ENCODE results near the gene RABGAP1.

DNA sequence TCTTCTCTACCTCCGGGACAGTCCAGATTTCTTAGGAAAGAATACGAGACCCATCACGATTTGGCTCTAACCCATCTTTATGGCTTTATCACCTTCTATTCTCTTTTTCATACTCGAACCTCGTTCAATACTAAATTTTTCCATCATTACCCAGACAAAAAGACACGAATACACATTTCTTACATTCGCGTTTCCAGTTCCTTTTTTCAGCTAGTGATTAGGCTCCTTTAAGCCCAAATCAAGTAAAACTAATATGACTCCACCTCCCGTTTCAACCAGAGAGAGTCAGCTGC is 28.2 kb upstream of the RABGAP1 start:
- TF ChIP-seq SP1 (IDR thresholded peaks at IDR 0.05) (no peak), HDGF (IDR thresholded peaks at IDR 0.05; ENCODE audit: borderline replicate concordance) (no peak), ELF4 (IDR thresholded peaks at IDR 0.05) (no peak), TARDBP (IDR thresholded peaks at IDR 0.05) (no peak), NFRKB (IDR thresholded peaks at IDR 0.05) (no peak), BHLHE40 (IDR thresholded peaks at IDR 0.05; ENCODE audit: borderline replicate concordance) (no peak), FOXK2 (IDR thresholded peaks at IDR 0.05) (no peak), FOXM1 (IDR thresholded peaks at IDR 0.05; ENCODE audit: borderline replicate concordance) (no peak), SUZ12 (IDR thresholded peaks at IDR 0.05) (no peak)
